ENCODE measurements around the gene LYPD6.

The LYPD6 gene

DNA sequence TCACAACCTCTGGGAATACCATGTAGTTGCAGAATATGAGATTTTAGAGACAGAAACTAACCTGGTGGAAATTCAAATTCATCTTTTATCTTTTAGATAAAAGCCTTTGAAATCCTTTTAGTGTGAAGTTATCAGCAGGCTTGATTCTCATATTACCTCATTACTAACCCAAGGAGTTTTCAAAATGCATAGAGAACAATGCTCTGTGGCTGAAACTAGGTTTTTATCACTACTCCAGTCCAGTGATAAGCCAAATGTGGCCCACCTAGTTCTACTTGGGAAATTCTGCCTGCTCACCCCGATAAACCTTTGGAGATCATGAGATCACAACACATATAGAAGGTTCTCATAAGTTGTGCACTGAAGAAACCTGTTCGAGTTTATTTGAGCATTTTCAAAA is 135.5 kb downstream of the LYPD6 start:
- TF ChIP-seq, protein P1, sequence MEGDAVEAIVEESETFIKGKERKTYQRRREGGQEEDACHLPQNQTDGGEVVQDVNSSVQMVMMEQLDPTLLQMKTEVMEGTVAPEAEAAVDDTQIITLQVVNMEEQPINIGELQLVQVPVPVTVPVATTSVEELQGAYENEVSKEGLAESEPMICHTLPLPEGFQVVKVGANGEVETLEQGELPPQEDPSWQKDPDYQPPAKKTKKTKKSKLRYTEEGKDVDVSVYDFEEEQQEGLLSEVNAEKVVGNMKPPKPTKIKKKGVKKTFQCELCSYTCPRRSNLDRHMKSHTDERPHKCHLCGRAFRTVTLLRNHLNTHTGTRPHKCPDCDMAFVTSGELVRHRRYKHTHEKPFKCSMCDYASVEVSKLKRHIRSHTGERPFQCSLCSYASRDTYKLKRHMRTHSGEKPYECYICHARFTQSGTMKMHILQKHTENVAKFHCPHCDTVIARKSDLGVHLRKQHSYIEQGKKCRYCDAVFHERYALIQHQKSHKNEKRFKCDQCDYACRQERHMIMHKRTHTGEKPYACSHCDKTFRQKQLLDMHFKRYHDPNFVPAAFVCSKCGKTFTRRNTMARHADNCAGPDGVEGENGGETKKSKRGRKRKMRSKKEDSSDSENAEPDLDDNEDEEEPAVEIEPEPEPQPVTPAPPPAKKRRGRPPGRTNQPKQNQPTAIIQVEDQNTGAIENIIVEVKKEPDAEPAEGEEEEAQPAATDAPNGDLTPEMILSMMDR (IDR thresholded peaks at IDR 0.05) = no peak
- Histone ChIP-seq H3K27me3 (no peaks in the 10 kb centered on the region), H3K9me3 (no peaks in the 10 kb centered on the region), H3K36me3 (no peaks in the 10 kb centered on the region), H3K27ac (no peak overlapping the region), H3K4me1 (ENCODE audit: control insufficient read depth in 1 of 2, insufficient read depth in 1 of 2, low read depth in 1 of 2, low read length in 1 of 2) (no peaks in the 10 kb centered on the region), H3K4me3 (ENCODE audit: low read depth in 1 of 2, low read length in 1 of 2) (no peak overlapping the region)

DNA sequence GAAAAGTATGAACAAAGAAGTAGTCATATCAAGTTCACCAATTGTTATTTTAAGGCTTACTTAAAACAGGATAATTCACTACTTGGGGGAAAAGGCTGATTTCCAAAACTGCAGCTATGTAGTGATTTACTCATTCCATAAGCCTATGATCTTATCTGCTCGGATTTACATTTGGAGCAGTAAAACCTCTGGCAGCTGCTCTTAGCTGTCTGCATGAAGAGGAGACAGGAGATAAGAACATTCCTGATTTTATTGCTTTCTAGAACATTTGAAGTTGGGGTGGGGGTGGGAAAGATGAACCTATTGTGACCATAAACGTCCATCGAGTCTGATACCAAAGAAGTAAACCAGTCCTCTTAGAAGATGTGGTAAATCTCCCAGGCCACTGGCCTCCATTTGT is 136.2 kb downstream of the LYPD6 start:
- no peaks in the 10 kb centered on the region for H3K4me1 ChIP-seq (ENCODE audit: control insufficient read depth in 1 of 2, insufficient read depth in 1 of 2, low read depth in 1 of 2, low read length in 1 of 2)
- no peaks in the 10 kb centered on the region for H3K27me3 ChIP-seq
- H3K9me3 ChIP-seq = no peaks in the 10 kb centered on the region
- H3K27ac ChIP-seq = no peak overlapping the region
- TF ChIP-seq, protein P1 (IDR thresholded peaks at IDR 0.05) = no peak
- no peaks in the 10 kb centered on the region for H3K36me3 ChIP-seq
- no peak overlapping the region for H3K4me3 ChIP-seq (ENCODE audit: low read depth in 1 of 2, low read length in 1 of 2)

DNA sequence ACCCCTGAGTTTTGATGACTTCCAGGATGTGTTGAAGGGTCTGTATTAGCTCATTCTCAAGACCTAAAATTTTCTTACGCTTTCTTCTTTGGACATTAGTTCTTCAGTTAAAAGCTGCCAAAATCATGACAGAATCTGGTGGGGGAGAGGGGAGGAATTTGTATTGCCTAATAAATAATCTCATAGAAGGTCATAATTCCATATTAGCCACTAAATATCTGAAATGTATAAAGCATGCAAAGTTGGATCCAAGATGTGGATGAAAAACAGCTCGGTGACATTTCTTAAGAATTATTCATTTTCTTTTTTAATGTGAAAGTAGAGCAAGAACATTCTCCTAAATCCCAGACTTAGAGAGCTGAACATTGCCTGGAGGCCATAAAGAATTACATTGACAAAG is 137.0 kb downstream of the LYPD6 start:
- Histone ChIP-seq H3K4me1 (ENCODE audit: control insufficient read depth in 1 of 2, insufficient read depth in 1 of 2, low read depth in 1 of 2, low read length in 1 of 2) (no peaks in the 10 kb centered on the region), H3K9me3 (no peaks in the 10 kb centered on the region), H3K27ac (no peak overlapping the region), H3K27me3 (no peaks in the 10 kb centered on the region), H3K4me3 (ENCODE audit: low read depth in 1 of 2, low read length in 1 of 2) (no peak overlapping the region), H3K36me3 (no peaks in the 10 kb centered on the region)
- TF ChIP-seq, protein P1 (IDR thresholded peaks at IDR 0.05) = no peak

DNA sequence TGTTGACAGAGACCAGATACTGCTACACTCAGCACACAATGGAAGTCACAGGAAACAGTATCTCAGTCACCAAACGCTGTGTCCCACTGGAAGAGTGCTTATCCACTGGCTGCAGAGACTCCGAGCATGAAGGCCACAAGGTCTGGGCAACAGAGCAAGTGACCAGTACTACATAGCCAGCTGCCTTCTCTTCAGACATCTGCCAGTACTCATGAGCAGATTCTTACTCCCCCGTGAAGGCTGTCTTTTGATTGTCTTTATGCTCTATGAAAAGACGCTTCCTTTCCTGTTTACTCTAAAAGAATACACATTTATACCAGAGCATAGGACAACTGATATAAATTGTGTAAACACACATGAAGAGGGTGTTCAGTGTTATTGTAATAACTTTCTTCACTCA is 138.2 kb downstream of the LYPD6 start:
- TF ChIP-seq, protein P1 (IDR thresholded peaks at IDR 0.05) = no peak
- Histone ChIP-seq H3K27me3 (no peaks in the 10 kb centered on the region), H3K9me3 (no peaks in the 10 kb centered on the region), H3K4me3 (ENCODE audit: low read depth in 1 of 2, low read length in 1 of 2) (no peak overlapping the region), H3K4me1 (ENCODE audit: control insufficient read depth in 1 of 2, insufficient read depth in 1 of 2, low read depth in 1 of 2, low read length in 1 of 2) (no peaks in the 10 kb centered on the region), H3K36me3 (no peaks in the 10 kb centered on the region), H3K27ac (no peak overlapping the region)

DNA sequence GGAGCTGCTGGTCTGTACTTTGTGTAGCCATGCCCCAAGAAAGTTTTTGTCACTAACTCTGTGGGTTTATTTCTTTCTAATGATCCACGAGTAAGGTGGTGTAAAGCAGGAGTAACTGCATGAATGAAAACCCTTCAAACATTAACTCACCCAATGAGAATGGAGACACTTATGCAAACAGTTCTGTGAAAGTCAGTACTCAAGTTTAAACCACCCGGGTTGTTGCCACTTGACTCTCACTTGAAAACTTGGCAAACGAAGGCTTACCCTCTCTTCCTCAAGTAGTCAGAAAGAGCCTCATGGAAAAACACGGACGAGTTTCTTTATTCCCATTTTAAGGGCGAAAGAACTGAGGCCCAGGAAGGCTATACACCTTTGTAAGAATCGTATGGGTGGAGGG is 139.7 kb downstream of the LYPD6 start:
- Histone ChIP-seq H3K36me3 (no peaks in the 10 kb centered on the region), H3K27ac (no peak overlapping the region), H3K4me3 (ENCODE audit: low read depth in 1 of 2, low read length in 1 of 2) (no peak overlapping the region), H3K27me3 (no peaks in the 10 kb centered on the region), H3K4me1 (ENCODE audit: control insufficient read depth in 1 of 2, insufficient read depth in 1 of 2, low read depth in 1 of 2, low read length in 1 of 2) (no peaks in the 10 kb centered on the region), H3K9me3 (no peaks in the 10 kb centered on the region)
- TF ChIP-seq, protein P1 (IDR thresholded peaks at IDR 0.05) = no peak

DNA sequence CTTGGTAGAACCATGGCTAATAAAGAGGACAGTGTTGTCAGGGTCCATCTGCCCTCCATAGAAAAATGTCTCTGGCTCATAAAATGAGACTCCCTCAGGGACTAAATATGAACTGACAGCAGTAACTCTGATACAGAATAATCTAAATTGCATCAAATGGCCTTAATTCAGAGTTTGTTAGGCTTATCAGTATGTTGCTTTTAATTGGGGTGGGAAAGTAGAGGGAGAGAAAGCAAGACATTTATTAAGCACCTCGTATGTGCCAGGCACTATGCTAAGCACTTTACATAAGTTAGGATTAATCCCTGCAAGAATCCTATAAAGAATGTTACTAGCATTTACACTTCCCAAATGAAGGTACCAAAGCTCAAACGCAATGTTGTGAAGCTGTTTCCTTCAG is 142.0 kb downstream of the LYPD6 start:
- no peaks in the 10 kb centered on the region for H3K27me3 ChIP-seq
- TF ChIP-seq, protein P1 (IDR thresholded peaks at IDR 0.05) = no peak
- H3K4me1 ChIP-seq (ENCODE audit: control insufficient read depth in 1 of 2, insufficient read depth in 1 of 2, low read depth in 1 of 2, low read length in 1 of 2) = no peaks in the 10 kb centered on the region

More for the DNA sequence above, 142.0 kb downstream of the LYPD6 start:
- H3K36me3 ChIP-seq = no peaks in the 10 kb centered on the region
- H3K4me3 ChIP-seq (ENCODE audit: low read depth in 1 of 2, low read length in 1 of 2) = no peak overlapping the region
- H3K9me3 ChIP-seq = no peaks in the 10 kb centered on the region
- no peak overlapping the region for H3K27ac ChIP-seq

All from neutrophil (primary cell).